ENCODE data around the gene NPLOC4. TPM values are rescaled to one million over a fixed set of nuclear protein-coding genes. Genes with fewer than 3 reads are reported as not detected.

The NPLOC4 gene
- total and polyA plus RNA-seq, 2 of the 8 experiments (the other 6 are each of a cell fraction or from before 2014, with no cell fraction given): 70.7 to 92.7 TPM

- POLR2A ChIA-PET (ENCODE audit: partially characterized antibody): interaction anchor here (0.7 to 5.9 kb wide), 12 partner anchors 9 to 278 kb away, joined by 3 to 125 read pairs (median 4); partner anchors contain the start of genes ACTG1, BAHCC1, FAAP100 and FSCN2
- 29% methylated on average over 55 of the region's 89 CpGs; no CpG with 5 or more reads in 1 of the 2 experiments for WGBS, 2 experiments (ENCODE audit: extremely low coverage in 1 of 2, insufficient coverage in 1 of 2, insufficient read length in 1 of 2, insufficient replicate concordance in 2 of 2, low coverage in 1 of 2, low lambda C conversion rate in 2 of 2, missing lambda C conversion rate in 1 of 2)
- H4K91ac ChIP-seq (replicated peaks; ENCODE audit: insufficient read length, low read length): no peak overlapping the region
- no peak overlapping the region for H2BK15ac ChIP-seq (ENCODE audit: low read length)
- H2AFZ ChIP-seq (ENCODE audit: low read length): no peak overlapping the region
- no peak overlapping the region for H3K4ac ChIP-seq (replicated peaks; ENCODE audit: insufficient read length, low read depth, low read length)
- no peak overlapping the region for H2BK120ac ChIP-seq (replicated peaks; ENCODE audit: low read depth, low read length)
- no peak overlapping the region for H2BK5ac ChIP-seq (ENCODE audit: low read depth, low read length)
- no peak overlapping the region for H3K23ac ChIP-seq (ENCODE audit: insufficient read length)
- 0 out of 2 replicates have a peak, but pooled peaks cover 3% of the 10 kb centered on the region for H3K79me1 ChIP-seq (ENCODE audit: low read depth, low read length)
- peak overlapping the region; percentile 32; the same call in 1 of the 2 replicates for H3K18ac ChIP-seq (ENCODE audit: extremely low read depth, low read length)
- CTCF ChIA-PET (ENCODE audit: partially characterized antibody): interaction anchor here (0.8 to 3.6 kb wide), 15 partner anchors 8 to 325 kb away, joined by 3 to 33 read pairs (median 4); partner anchors contain the start of gene FSCN2
- H3K4me3 ChIP-seq (ENCODE audit: extremely low read depth in 1 of 4, insufficient read depth in 2 of 4, low read depth in 3 of 4, low read length in 4 of 4): peak overlapping the region in 1 of 4 experiments; percentile 51; a peak in 3 of 8 replicates
- H2BK12ac ChIP-seq (ENCODE audit: low read depth, low read length): no peak overlapping the region
- H3K23me2 ChIP-seq (ENCODE audit: low read depth, low read length): peaks cover 20% of the 10 kb centered on the region; the same call in 1 of the 2 replicates
- H2AK5ac ChIP-seq (ENCODE audit: low read depth, low read length): no peak overlapping the region
- no peaks in the 10 kb centered on the region for H3K79me2 ChIP-seq (ENCODE audit: control insufficient read depth in 1 of 2, insufficient read depth in 2 of 2, low read length in 2 of 2)
- peaks cover 0 to 11% (median 5%) of the 10 kb centered on the region in 4 experiments; a peak in 5 of 7 replicates for H3K4me1 ChIP-seq (replicated peaks in 1 of 4; ENCODE audit: control insufficient read depth in 3 of 4, insufficient read depth in 4 of 4, low read length in 3 of 4)
- FAIRE-seq: no peak
- peaks cover 0 to 7% of the 10 kb centered on the region in 2 experiments; a peak in 2 of 4 replicates for H3K9me3 ChIP-seq (ENCODE audit: insufficient read depth in 2 of 2, low read depth in 1 of 2, low read length in 1 of 2)
- H4K8ac ChIP-seq (ENCODE audit: extremely low read depth, insufficient read depth, low read length): peak overlapping the region; percentile 89
- H3K9ac ChIP-seq (replicated peaks in 1 of 4; ENCODE audit: extremely low read depth in 1 of 4, low read depth in 3 of 4, low read length in 3 of 4): no peak overlapping the region
- H3K14ac ChIP-seq (ENCODE audit: insufficient read length): no peak overlapping the region
- H4K5ac ChIP-seq (ENCODE audit: insufficient read length, low read depth, low read length): no peak overlapping the region
- peaks cover 8 to 28% (median 24%) of the 10 kb centered on the region in 4 experiments; a peak in 6 of 7 replicates for H3K27me3 ChIP-seq (replicated peaks in 1 of 4; ENCODE audit: control insufficient read depth in 3 of 4, extremely low read depth in 1 of 4, insufficient read depth in 3 of 4, low read length in 3 of 4)
- H3K36me3 ChIP-seq (ENCODE audit: control insufficient read depth in 2 of 4, insufficient read depth in 4 of 4, low read length in 3 of 4): peaks cover 0 to 10% (median 0%) of the 10 kb centered on the region in 4 experiments; a peak in 4 of 8 replicates
- DNase-seq (ENCODE audit: low read depth in 1 of 2, low spot score in 2 of 2): peak in 1 of 2 experiments; percentile 77
- H3K27ac ChIP-seq (ENCODE audit: low read depth, low read length): no peak overlapping the region
- H2BK20ac ChIP-seq (ENCODE audit: low read length): no peak overlapping the region
- H3K56ac ChIP-seq (replicated peaks; ENCODE audit: insufficient read length, low read depth, low read length): no peak overlapping the region
- peaks cover 2 to 6% of the 10 kb centered on the region in 2 experiments for H4K20me1 ChIP-seq (replicated peaks in 1 of 2; ENCODE audit: control insufficient read depth in 1 of 2, insufficient read depth in 2 of 2, low read length in 2 of 2)
- peak overlapping the region; percentile 57 to 72 for H3K4me2 ChIP-seq (ENCODE audit: insufficient read depth in 1 of 2, low read depth in 2 of 2, low read length in 2 of 2)
- TF ChIP-seq ASH2L (IDR thresholded peaks at IDR 0.05; ENCODE audit: low read length) (peak; percentile 35), EGR1 (IDR thresholded peaks at IDR 0.05; ENCODE audit: borderline replicate concordance, low read depth, low read length) (no peak), TEAD4 (IDR thresholded peaks at IDR 0.05; ENCODE audit: low read depth, low read length) (no peak), CBX5 (IDR thresholded peaks at IDR 0.05; ENCODE audit: low read depth, low read length) (no peak), JUND (IDR thresholded peaks at IDR 0.05; ENCODE audit: low read length) (no peak), BACH1 (IDR thresholded peaks at IDR 0.05; ENCODE audit: low read length) (no peak), SRF (IDR thresholded peaks at IDR 0.05; ENCODE audit: low read depth, low read length) (no peak), HDAC2 (IDR thresholded peaks at IDR 0.05; ENCODE audit: borderline replicate concordance in 1 of 2, low read depth in 2 of 2, low read length in 2 of 2) (no peak)
Observed at GRCh38 chr17:81536299-81537290, 100.3 kb downstream of the NPLOC4 start.

All from H1 (cell line).